Keratinocyte (primary cell): Measurements from ENCODE around the gene PTGDS. TPM values are rescaled to one million over a fixed set of nuclear protein-coding genes. Genes with fewer than 3 reads are reported as not detected.

Source experiments
- DNase-seq: peaks from one replicate; pipeline ENCODE4 v3.0.0-alpha.2; 2011; ENCODE audit warnings: low read depth, missing footprints, low spot score
- FAIRE-seq: peaks from 2 replicates; lab custom pipeline; 2011; peaks lifted over from hg19 to GRCh38; lab: Jason Lieb, UNC
- H2AFZ ChIP-seq: 2 replicates; pipeline ENCODE4 v1.6.0; 2012; ENCODE audit warnings: low read length, control low read depth, inconsistent platforms; ENCODE audit not compliant: control insufficient read depth
- H3K27ac ChIP-seq: 2 replicates; pipeline ENCODE4 v1.5.1; 2011; ENCODE audit warnings: low read length; ENCODE audit not compliant: control insufficient read depth, insufficient read depth
- H3K27me3 ChIP-seq: 3 replicates; pipeline ENCODE4 v1.6.0; 2011; ENCODE audit warnings: low read length; ENCODE audit not compliant: control insufficient read depth, insufficient read depth; ENCODE audit errors: extremely low read depth
- H3K36me3 ChIP-seq, 2 experiments: 2 replicates in 1 of 2; 3 replicates in 1 of 2; pipeline ENCODE4 v1.5.1; 2011; ENCODE audit warnings: low read length in 2 of 2, mild to moderate bottlenecking in 1 of 2; ENCODE audit not compliant: control insufficient read depth in 2 of 2, insufficient read depth in 2 of 2; ENCODE audit errors: extremely low read depth in 1 of 2
- H3K4me1 ChIP-seq: 3 replicates; pipeline ENCODE4 v1.5.1; 2011; ENCODE audit warnings: low read length; ENCODE audit not compliant: control insufficient read depth, insufficient read depth; ENCODE audit errors: extremely low read depth
- H3K4me2 ChIP-seq: 3 replicates; pipeline ENCODE4 v1.6.0; 2011; ENCODE audit warnings: low read depth, low read length; ENCODE audit not compliant: control insufficient read depth, insufficient read depth; ENCODE audit errors: extremely low read depth
- H3K4me3 ChIP-seq, 3 experiments: fragments of 200-600 bp in 1 of 3; sonication (generic) in 1 of 3; 2 replicates in 2 of 3; 3 replicates in 1 of 3; pipeline ENCODE4 v1.5.1; 2011 to 2016; ENCODE audit warnings: low read length in 3 of 3, mild to moderate bottlenecking in 3 of 3, control low read depth in 2 of 3, inconsistent platforms in 1 of 3, low read depth in 1 of 3, mixed read lengths in 1 of 3, mixed run types in 1 of 3, moderate library complexity in 1 of 3; ENCODE audit not compliant: control insufficient read depth in 2 of 3, insufficient read depth in 2 of 3; ENCODE audit errors: extremely low read depth in 1 of 3
- H3K79me2 ChIP-seq: 2 replicates; pipeline ENCODE4 v1.6.0; 2012; ENCODE audit warnings: low read length; ENCODE audit not compliant: control insufficient read depth, insufficient read depth
- H3K9ac ChIP-seq: 3 replicates; pipeline ENCODE4 v1.6.0; 2011; ENCODE audit warnings: low read length; ENCODE audit not compliant: control insufficient read depth, insufficient read depth; ENCODE audit errors: extremely low read depth
- H3K9me1 ChIP-seq: 3 replicates; pipeline ENCODE4 v1.6.0; 2011; ENCODE audit warnings: low read length; ENCODE audit not compliant: control insufficient read depth, insufficient read depth; ENCODE audit errors: extremely low read depth
- H3K9me3 ChIP-seq: 2 replicates; pipeline ENCODE4 v1.5.1; 2012; ENCODE audit warnings: low read depth, low read length; ENCODE audit not compliant: control insufficient read depth
- H4K20me1 ChIP-seq: 3 replicates; pipeline ENCODE4 v1.6.0; 2011; ENCODE audit warnings: low read length; ENCODE audit not compliant: control insufficient read depth, insufficient read depth; ENCODE audit errors: extremely low read depth
- EZH2 ChIP-seq: IDR thresholded peaks from one replicate; pipeline ENCODE4 v1.6.1; 2012; ENCODE audit warnings: inconsistent platforms, mild to moderate bottlenecking, low read length, moderate library complexity
- dilution Hi-C: fragments of 300-500 bp; cut with MboI; formaldehyde crosslinking; loops from one replicate; pipeline ENCODE4 v1.7.0; 2020; ENCODE audit warnings: low sequenced_read_pairs; ENCODE audit not compliant: extremely low pct_ligation_motif_present
- polyA plus RNA-seq, 5 experiments: library from polyadenylated mRNA; depleted of rRNA in 3 of 5; stranded (reverse) in 3 of 5; stranded (forward) in 1 of 5; unstranded in 1 of 5; fragments of >200 nt; gene quantifications; 1 replicate in 1 of 5; 2 replicates in 3 of 5; 3 replicates in 1 of 5; pipeline versions ENCODE4 v1.2.1 to v1.2.3, GENCODE V29; 2011 to 2012; ENCODE audit warnings: missing spikeins in 2 of 5, low read depth in 1 of 5, low replicate concordance in 1 of 5
- TF ChIP-seq, protein P1 (sequence below), 3 experiments: IDR thresholded peaks in 1 of 3; conservative IDR thresholded peaks in 1 of 3; optimal IDR thresholded peaks in 1 of 3; 2 replicates in 2 of 3; 3 replicates in 1 of 3; pipeline versions ENCODE3 to v1.5.1; 2011; ENCODE audit warnings: low read length in 3 of 3, mild to moderate bottlenecking in 3 of 3, moderate library complexity in 2 of 3, control low read depth in 1 of 3, inconsistent platforms in 1 of 3; ENCODE audit not compliant: insufficient read depth in 2 of 3; ENCODE audit errors: extremely low read depth in 1 of 3

Gene PTGDS
- polyA plus RNA-seq, 1 donor (not counting 4 experiments of a cell fraction or from before 2014, with no cell fraction given), result not detected

DNA sequence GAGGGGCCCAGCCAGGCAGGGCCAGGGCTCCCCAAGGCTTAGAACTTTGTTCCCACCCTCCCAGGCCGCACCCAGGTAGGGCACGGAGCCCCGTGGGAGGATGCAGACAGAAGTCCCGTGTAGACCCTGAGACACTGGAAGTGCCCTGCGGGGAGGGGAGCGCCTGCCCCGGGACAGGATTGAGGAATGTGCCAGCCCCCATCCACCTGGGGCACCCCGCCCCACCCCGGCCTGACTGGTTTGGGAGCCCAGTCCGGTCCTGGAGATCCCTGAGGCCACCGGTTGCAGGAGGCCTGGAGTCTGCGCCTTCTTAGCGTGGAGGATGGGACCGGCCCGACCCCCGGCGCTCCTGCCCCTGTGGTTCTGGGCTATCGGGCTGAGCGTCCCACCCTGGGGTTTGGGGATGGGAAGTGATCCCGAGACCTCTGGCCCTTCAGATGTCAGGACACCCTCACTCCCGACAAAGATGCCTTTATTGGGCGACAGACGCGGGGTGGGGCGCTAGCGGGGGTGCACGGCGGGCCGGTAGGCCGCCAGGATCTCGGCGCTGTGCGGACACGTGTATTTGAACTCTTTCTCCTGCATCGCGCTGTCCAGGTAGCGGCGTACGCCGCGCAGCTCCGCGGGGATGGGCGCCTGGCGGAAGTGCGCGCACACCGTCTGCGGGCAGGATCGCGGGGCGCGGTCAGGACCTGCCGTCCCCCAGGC, 17.0 kb downstream of the PTGDS start:
- Histone ChIP-seq H3K4me2 (peak overlapping the region; percentile 32), H3K27me3 (no peaks in the 10 kb centered on the region), H3K9me1 (no peaks in the 10 kb centered on the region), H3K4me1 (peaks cover 43% of the 10 kb centered on the region), H3K27ac (no peak overlapping the region), H2AFZ (no peak overlapping the region), H3K4me3 (peak overlapping the region in 2 of 3 experiments; percentile 7 to 33), H3K36me3 (peaks cover 0 to 10% of the 10 kb centered on the region in 2 experiments), H3K79me2 (no peaks in the 10 kb centered on the region), H3K9me3 (no peaks in the 10 kb centered on the region), H3K9ac (no peak overlapping the region), H4K20me1 (peaks cover 3% of the 10 kb centered on the region)
- dilution Hi-C loops, result no loop called here
- DNase-seq (no peak), FAIRE-seq (no peak)
- TF ChIP-seq EZH2, result no peak
- TF ChIP-seq, protein P1, sequence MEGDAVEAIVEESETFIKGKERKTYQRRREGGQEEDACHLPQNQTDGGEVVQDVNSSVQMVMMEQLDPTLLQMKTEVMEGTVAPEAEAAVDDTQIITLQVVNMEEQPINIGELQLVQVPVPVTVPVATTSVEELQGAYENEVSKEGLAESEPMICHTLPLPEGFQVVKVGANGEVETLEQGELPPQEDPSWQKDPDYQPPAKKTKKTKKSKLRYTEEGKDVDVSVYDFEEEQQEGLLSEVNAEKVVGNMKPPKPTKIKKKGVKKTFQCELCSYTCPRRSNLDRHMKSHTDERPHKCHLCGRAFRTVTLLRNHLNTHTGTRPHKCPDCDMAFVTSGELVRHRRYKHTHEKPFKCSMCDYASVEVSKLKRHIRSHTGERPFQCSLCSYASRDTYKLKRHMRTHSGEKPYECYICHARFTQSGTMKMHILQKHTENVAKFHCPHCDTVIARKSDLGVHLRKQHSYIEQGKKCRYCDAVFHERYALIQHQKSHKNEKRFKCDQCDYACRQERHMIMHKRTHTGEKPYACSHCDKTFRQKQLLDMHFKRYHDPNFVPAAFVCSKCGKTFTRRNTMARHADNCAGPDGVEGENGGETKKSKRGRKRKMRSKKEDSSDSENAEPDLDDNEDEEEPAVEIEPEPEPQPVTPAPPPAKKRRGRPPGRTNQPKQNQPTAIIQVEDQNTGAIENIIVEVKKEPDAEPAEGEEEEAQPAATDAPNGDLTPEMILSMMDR (optimal IDR thresholded peaks at IDR 0.05 in 1 of 3, IDR thresholded peaks at IDR 0.05 in 1 of 3, conservative IDR thresholded peaks at IDR 0.05 in 1 of 3; ENCODE audit: extremely low read depth in 1 of 3, insufficient read depth in 2 of 3, low read length in 3 of 3), result no peak

DNA sequence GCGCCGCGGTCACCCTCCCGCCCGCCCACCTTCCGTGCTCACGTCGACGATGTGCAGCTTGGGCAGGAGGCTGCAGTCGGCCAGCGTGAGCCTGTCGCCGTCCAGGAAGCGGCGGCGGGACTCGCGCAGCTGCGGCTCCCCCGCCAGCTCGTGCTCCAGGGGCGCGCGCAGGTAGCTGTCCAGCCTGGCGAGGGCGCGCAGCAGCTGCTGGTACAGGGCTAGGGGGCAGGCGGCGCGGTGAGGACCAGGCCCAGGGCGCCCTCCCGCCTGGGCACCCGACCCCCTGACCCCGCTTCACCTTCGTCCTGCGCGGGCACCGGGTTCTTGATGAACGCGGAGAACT, 17.6 kb downstream of the PTGDS start:
- Histone ChIP-seq H3K9me1 (no peaks in the 10 kb centered on the region), H3K4me2 (peak overlapping the region; percentile 27), H3K79me2 (no peaks in the 10 kb centered on the region), H3K9me3 (no peaks in the 10 kb centered on the region), H3K36me3 (peaks cover 0 to 10% of the 10 kb centered on the region in 2 experiments), H4K20me1 (peaks cover 3% of the 10 kb centered on the region), H3K4me3 (peak overlapping the region in 1 of 3 experiments; percentile 36), H3K4me1 (peaks cover 45% of the 10 kb centered on the region), H3K9ac (no peak overlapping the region), H3K27me3 (no peaks in the 10 kb centered on the region), H3K27ac (no peak overlapping the region), H2AFZ (no peak overlapping the region)
- FAIRE-seq (no peak), DNase-seq (no peak)
- no peak for TF ChIP-seq EZH2
- TF ChIP-seq, protein P1 (optimal IDR thresholded peaks at IDR 0.05 in 1 of 3, IDR thresholded peaks at IDR 0.05 in 1 of 3, conservative IDR thresholded peaks at IDR 0.05 in 1 of 3; ENCODE audit: extremely low read depth in 1 of 3, insufficient read depth in 2 of 3, low read length in 3 of 3), result no peak
- dilution Hi-C loops, result no loop called here
